Activated gamma-delta T cell (primary cell): ENCODE data around the gene PAM16.

Experiments
- DNase-seq: peaks from one replicate; lab custom pipeline; 2025; lab: John Stamatoyannopoulos, UW

PAM16 gene

GRCh38 chr16:4298761-4299522 is 52.2 kb downstream of the PAM16 start:
- DNase-seq = no peak

GRCh38 chr16:4297480-4297879 is 53.6 kb downstream of the PAM16 start:
- DNase-seq = no peak

- DNase-seq = no peak
Observed at GRCh38 chr16:4295581-4295980, 55.5 kb downstream of the PAM16 start.

- no peak for DNase-seq
Observed at GRCh38 chr16:4293822-4294457, 57.2 kb downstream of the PAM16 start.

- DNase-seq = no peak
Observed at GRCh38 chr16:4293181-4293716, 57.9 kb downstream of the PAM16 start.

GRCh38 chr16:4291699-4292098 is 59.4 kb downstream of the PAM16 start:
- no peak for DNase-seq
